ENCODE measurements around the gene SLC51B. TPM values are rescaled to one million over a fixed set of nuclear protein-coding genes. Genes with fewer than 3 reads are reported as not detected.
"Not testable (repeated sequence)": the region's sequence is repeated elsewhere in the genome, so short reads cannot be mapped to it uniquely, and the experiment has no call there.

The SLC51B gene
- total RNA-seq, 2 donors from 2014 or later: not detected

DNA sequence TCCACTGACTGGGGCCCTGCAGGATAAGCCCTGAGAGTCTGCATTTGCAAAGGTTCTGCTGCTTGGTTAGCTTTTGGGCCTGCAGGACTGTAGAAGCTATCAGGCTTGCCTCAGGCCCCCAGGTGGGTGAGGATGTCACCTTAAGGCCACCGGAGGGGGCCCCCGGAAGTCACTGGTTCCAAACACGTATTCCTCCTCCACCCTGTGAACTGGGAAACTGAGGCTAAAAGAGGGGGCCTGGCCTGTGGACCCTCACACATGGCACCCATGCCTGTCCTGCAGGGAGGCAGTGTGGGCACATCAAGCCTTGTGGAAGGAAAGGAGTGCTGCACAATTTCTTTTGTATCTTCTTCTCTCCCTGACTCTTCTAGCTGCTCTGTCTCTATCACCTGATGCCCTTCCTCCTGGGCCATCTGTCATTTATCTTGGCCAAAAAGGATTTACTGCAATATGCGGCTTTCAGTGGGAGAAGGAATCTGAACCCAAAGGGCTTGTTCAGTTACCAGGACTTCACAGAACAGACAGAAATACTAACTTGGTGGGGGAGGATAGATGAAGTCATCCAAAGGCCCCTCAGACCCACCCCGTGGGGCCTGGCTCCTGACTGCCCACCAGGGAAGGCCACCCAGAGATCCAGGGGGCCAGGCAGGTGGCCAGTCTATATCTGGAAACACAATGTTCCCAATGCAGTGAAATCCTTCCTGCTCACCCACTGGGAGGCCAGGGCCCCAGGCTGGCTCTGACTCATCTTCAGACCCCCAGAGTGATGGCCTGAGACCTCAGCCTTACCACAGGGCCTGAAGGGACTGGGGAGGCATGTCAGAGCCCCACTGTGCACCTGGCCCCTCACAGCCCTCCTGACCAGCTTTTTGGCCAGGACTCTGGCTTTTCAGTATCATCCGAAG, 51.5 kb downstream of the SLC51B start:
- Mint-ChIP-seq H3K27ac (no peak overlapping the region), H3K9me3 (no peaks in the 10 kb centered on the region), H3K27me3 (ENCODE audit: insufficient read depth) (no peaks in the 10 kb centered on the region), H3K4me1 (peaks cover 3% of the 10 kb centered on the region), H3K4me3 (no peak overlapping the region), H3K36me3 (ENCODE audit: low read depth) (peaks cover 15% of the 10 kb centered on the region)
- Histone ChIP-seq H3K4me3 (ENCODE audit: low read length) (no peak overlapping the region), H3K36me3 (ENCODE audit: control insufficient read depth, insufficient read depth, low read length) (peaks cover 28% of the 10 kb centered on the region), H3K9me3 (ENCODE audit: control insufficient read depth, low read length) (no peaks in the 10 kb centered on the region), H3K27me3 (ENCODE audit: control insufficient read depth, insufficient read depth, low read length, poor library complexity, severe bottlenecking) (no peaks in the 10 kb centered on the region), H3K4me1 (ENCODE audit: control insufficient read depth, insufficient read depth, low read length) (no peaks in the 10 kb centered on the region), H3K9ac (ENCODE audit: extremely low read depth, low read length, poor library complexity, severe bottlenecking) (no peak overlapping the region), H3K27ac (ENCODE audit: low read depth, low read length) (no peak overlapping the region)
- TF ChIP-seq CTCF (conservative IDR thresholded peaks at IDR 0.05): no peak
- 89 to 90% methylated on average over 3 to 6 of the region's 6 CpGs for WGBS, 2 experiments (ENCODE audit: insufficient coverage in 1 of 2, insufficient read length in 1 of 2)
- peak; percentile 22 for DNase-seq

DNA sequence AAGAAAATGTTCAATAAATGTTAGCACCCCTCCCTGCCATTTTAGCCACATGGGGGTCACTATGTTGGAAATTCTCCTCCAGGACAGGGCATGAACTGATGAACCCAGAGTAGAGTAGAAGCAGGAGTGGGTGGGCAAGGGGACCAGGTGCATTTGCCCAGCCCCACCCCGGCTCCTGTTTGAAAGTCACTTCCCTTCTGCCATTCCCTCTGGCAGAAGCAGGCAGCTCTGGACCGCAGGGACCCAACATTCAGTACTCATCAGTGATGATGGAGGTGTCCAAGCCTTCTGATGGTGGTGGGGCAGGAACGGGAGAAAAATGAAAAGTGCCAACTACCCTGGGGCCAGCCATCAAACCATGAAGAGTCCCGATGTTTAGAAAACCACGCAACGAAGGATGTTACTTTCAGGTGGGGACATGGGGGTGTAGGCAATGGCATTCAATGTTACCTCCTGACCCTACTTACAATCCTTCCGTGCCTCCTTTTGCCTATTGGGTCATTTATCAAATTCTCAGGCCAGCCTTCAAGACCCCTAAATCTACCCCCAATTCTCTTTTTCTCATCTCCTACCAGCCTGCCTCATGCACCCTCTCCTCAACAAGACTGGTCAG, 52.6 kb downstream of the SLC51B start:
- Histone ChIP-seq H3K27me3 (ENCODE audit: control insufficient read depth, insufficient read depth, low read length, poor library complexity, severe bottlenecking) (no peaks in the 10 kb centered on the region), H3K36me3 (ENCODE audit: control insufficient read depth, insufficient read depth, low read length) (peaks cover 28% of the 10 kb centered on the region), H3K27ac (ENCODE audit: low read depth, low read length) (no peak overlapping the region), H3K4me3 (ENCODE audit: low read length) (no peak overlapping the region), H3K9ac (ENCODE audit: extremely low read depth, low read length, poor library complexity, severe bottlenecking) (no peak overlapping the region), H3K9me3 (ENCODE audit: control insufficient read depth, low read length) (no peaks in the 10 kb centered on the region), H3K4me1 (ENCODE audit: control insufficient read depth, insufficient read depth, low read length) (no peaks in the 10 kb centered on the region)
- H3K4me1 Mint-ChIP-seq: peaks cover 4% of the 10 kb centered on the region
- TF ChIP-seq CTCF (conservative IDR thresholded peaks at IDR 0.05): no peak
- WGBS, 2 experiments (ENCODE audit: insufficient coverage in 1 of 2, insufficient read length in 1 of 2): 97 to 100% methylated on average over 5 to 7 of the region's 7 CpGs
- H3K36me3 Mint-ChIP-seq (ENCODE audit: low read depth): peaks cover 15% of the 10 kb centered on the region
- no peaks in the 10 kb centered on the region for H3K9me3 Mint-ChIP-seq
- H3K27me3 Mint-ChIP-seq (ENCODE audit: insufficient read depth): no peaks in the 10 kb centered on the region
- DNase-seq: peak; percentile 20
- H3K4me3 Mint-ChIP-seq: no peak overlapping the region
- H3K27ac Mint-ChIP-seq: no peak overlapping the region

GRCh38 chr15:65099336-65099735, 54.1 kb downstream of the SLC51B start:
- Histone ChIP-seq H3K9ac (ENCODE audit: extremely low read depth, low read length, poor library complexity, severe bottlenecking) (no peak overlapping the region), H3K4me1 (ENCODE audit: control insufficient read depth, insufficient read depth, low read length) (no peaks in the 10 kb centered on the region), H3K27me3 (ENCODE audit: control insufficient read depth, insufficient read depth, low read length, poor library complexity, severe bottlenecking) (no peaks in the 10 kb centered on the region), H3K36me3 (ENCODE audit: control insufficient read depth, insufficient read depth, low read length) (peaks cover 28% of the 10 kb centered on the region), H3K9me3 (ENCODE audit: control insufficient read depth, low read length) (no peaks in the 10 kb centered on the region), H3K27ac (ENCODE audit: low read depth, low read length) (no peak overlapping the region), H3K4me3 (ENCODE audit: low read length) (no peak overlapping the region)
- peak; percentile 4 for DNase-seq
- Mint-ChIP-seq H3K27me3 (ENCODE audit: insufficient read depth) (peaks cover 3% of the 10 kb centered on the region), H3K27ac (no peak overlapping the region), H3K4me1 (peaks cover 4% of the 10 kb centered on the region), H3K4me3 (no peak overlapping the region), H3K36me3 (ENCODE audit: low read depth) (peaks cover 15% of the 10 kb centered on the region), H3K9me3 (no peaks in the 10 kb centered on the region)
- TF ChIP-seq CTCF (conservative IDR thresholded peaks at IDR 0.05): no peak
- WGBS, 2 experiments (ENCODE audit: insufficient coverage in 1 of 2, insufficient read length in 1 of 2): 90 to 97% methylated on average over 5 of the region's 5 CpGs

DNA sequence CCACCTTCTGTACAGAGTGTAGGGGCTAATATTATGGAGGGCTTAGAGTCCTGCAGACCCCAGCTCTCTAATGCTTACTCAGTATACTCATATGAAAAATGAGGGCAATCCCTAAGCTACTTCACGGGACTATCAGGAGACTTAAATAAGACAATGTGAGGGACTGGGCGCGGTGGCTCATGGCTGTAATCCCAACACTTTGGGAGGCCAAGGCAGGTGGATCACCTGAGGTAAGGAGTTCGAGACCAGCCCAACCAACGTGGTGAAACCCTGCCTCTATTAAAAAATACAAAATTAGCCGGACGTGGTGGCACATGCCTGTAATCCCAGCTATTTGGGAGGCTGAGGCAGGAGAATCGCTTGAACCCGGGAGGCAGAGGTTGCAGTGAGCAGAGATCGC, 54.6 kb downstream of the SLC51B start:
- 94 to 100% methylated on average over 9 to 10 of the region's 10 CpGs for WGBS, 2 experiments (ENCODE audit: insufficient coverage in 1 of 2, insufficient read length in 1 of 2)
- not testable (repeated sequence) for H3K9ac ChIP-seq (ENCODE audit: extremely low read depth, low read length, poor library complexity, severe bottlenecking); H3K4me3 ChIP-seq (ENCODE audit: low read length); H3K9me3 ChIP-seq (ENCODE audit: control insufficient read depth, low read length); H3K9me3 Mint-ChIP-seq; H3K27me3 ChIP-seq (ENCODE audit: control insufficient read depth, insufficient read depth, low read length, poor library complexity, severe bottlenecking); H3K27ac ChIP-seq (ENCODE audit: low read depth, low read length); H3K27ac Mint-ChIP-seq; H3K4me3 Mint-ChIP-seq; H3K27me3 Mint-ChIP-seq (ENCODE audit: insufficient read depth); H3K4me1 Mint-ChIP-seq; H3K4me1 ChIP-seq (ENCODE audit: control insufficient read depth, insufficient read depth, low read length)
- peaks cover 28% of the 10 kb centered on the region for H3K36me3 ChIP-seq (ENCODE audit: control insufficient read depth, insufficient read depth, low read length)
- peak; percentile 3 for DNase-seq
- peaks cover 15% of the 10 kb centered on the region for H3K36me3 Mint-ChIP-seq (ENCODE audit: low read depth)
